Activated naive CD8-positive, alpha-beta T cell (primary cell): Measurements from ENCODE around the gene SMARCB1.
"Not testable (repeated sequence)": the region's sequence is repeated elsewhere in the genome, so short reads cannot be mapped to it uniquely, and the experiment has no call there.

Experiments
- H3K27ac Mint-ChIP-seq: one replicate; pipeline ENCODE4 v1.8.0; 2021; ENCODE audit warnings: mixed read lengths
- H3K27me3 Mint-ChIP-seq: one replicate; pipeline ENCODE4 v1.8.0; 2021; ENCODE audit warnings: mixed read lengths
- H3K36me3 Mint-ChIP-seq: one replicate; pipeline ENCODE4 v1.8.0; 2021; ENCODE audit warnings: mixed read lengths
- H3K4me1 Mint-ChIP-seq: one replicate; pipeline ENCODE4 v1.8.0; 2021; ENCODE audit warnings: low read depth, mixed read lengths
- H3K4me3 Mint-ChIP-seq: one replicate; pipeline ENCODE4 v1.8.0; 2021; ENCODE audit warnings: mild to moderate bottlenecking, mixed read lengths
- H3K9me3 Mint-ChIP-seq: one replicate; pipeline ENCODE4 v1.8.0; 2021; ENCODE audit warnings: low read depth, mixed read lengths

The SMARCB1 gene

GRCh38 chr22:23864499-23865154 is 77.9 kb downstream of the SMARCB1 start:
- not testable (repeated sequence) for H3K4me1 Mint-ChIP-seq, H3K27me3 Mint-ChIP-seq, H3K36me3 Mint-ChIP-seq, H3K27ac Mint-ChIP-seq, H3K4me3 Mint-ChIP-seq, H3K9me3 Mint-ChIP-seq

- Mint-ChIP-seq H3K36me3 (peaks cover 8% of the 10 kb centered on the region), H3K4me3 (no peak overlapping the region), H3K27me3 (no peaks in the 10 kb centered on the region), H3K27ac (no peak overlapping the region), H3K4me1 (no peaks in the 10 kb centered on the region), H3K9me3 (no peaks in the 10 kb centered on the region)
Measured at GRCh38 chr22:23868580-23868979, 81.8 kb downstream of the SMARCB1 start.

- H3K4me1 Mint-ChIP-seq, result no peaks in the 10 kb centered on the region
- no peaks in the 10 kb centered on the region for H3K27me3 Mint-ChIP-seq
- no peaks in the 10 kb centered on the region for H3K9me3 Mint-ChIP-seq
- H3K27ac Mint-ChIP-seq, result no peak overlapping the region
- no peak overlapping the region for H3K4me3 Mint-ChIP-seq
- H3K36me3 Mint-ChIP-seq, result peaks cover 12% of the 10 kb centered on the region
Measured at GRCh38 chr22:23874871-23875270, 88.1 kb downstream of the SMARCB1 start.

GRCh38 chr22:23875801-23876200 is 89.0 kb downstream of the SMARCB1 start:
- H3K9me3 Mint-ChIP-seq, result no peaks in the 10 kb centered on the region
- H3K4me3 Mint-ChIP-seq, result no peak overlapping the region
- peaks cover 9% of the 10 kb centered on the region for H3K36me3 Mint-ChIP-seq
- H3K27me3 Mint-ChIP-seq, result no peaks in the 10 kb centered on the region
- H3K4me1 Mint-ChIP-seq, result no peaks in the 10 kb centered on the region
- no peak overlapping the region for H3K27ac Mint-ChIP-seq

GRCh38 chr22:23877566-23877965 is 90.8 kb downstream of the SMARCB1 start:
- H3K27ac Mint-ChIP-seq, result no peak overlapping the region
- H3K9me3 Mint-ChIP-seq, result no peaks in the 10 kb centered on the region
- no peak overlapping the region for H3K4me3 Mint-ChIP-seq
- no peaks in the 10 kb centered on the region for H3K4me1 Mint-ChIP-seq
- peaks cover 9% of the 10 kb centered on the region for H3K36me3 Mint-ChIP-seq
- H3K27me3 Mint-ChIP-seq, result no peaks in the 10 kb centered on the region

- Mint-ChIP-seq H3K27me3 (no peaks in the 10 kb centered on the region), H3K9me3 (no peaks in the 10 kb centered on the region), H3K27ac (no peak overlapping the region), H3K36me3 (peaks cover 9% of the 10 kb centered on the region), H3K4me3 (no peak overlapping the region), H3K4me1 (no peaks in the 10 kb centered on the region)
Measured at GRCh38 chr22:23878219-23878618, 91.5 kb downstream of the SMARCB1 start.

- Mint-ChIP-seq H3K27ac (no peak overlapping the region), H3K4me1 (no peaks in the 10 kb centered on the region), H3K4me3 (no peak overlapping the region), H3K36me3 (peaks cover 6% of the 10 kb centered on the region), H3K27me3 (no peaks in the 10 kb centered on the region), H3K9me3 (no peaks in the 10 kb centered on the region)
Measured at GRCh38 chr22:23882370-23882769, 95.6 kb downstream of the SMARCB1 start.

- H3K9me3 Mint-ChIP-seq, result no peaks in the 10 kb centered on the region
- H3K27ac Mint-ChIP-seq, result no peak overlapping the region
- no peaks in the 10 kb centered on the region for H3K27me3 Mint-ChIP-seq
- H3K36me3 Mint-ChIP-seq, result peaks cover 2% of the 10 kb centered on the region
- H3K4me3 Mint-ChIP-seq, result no peak overlapping the region
- H3K4me1 Mint-ChIP-seq, result no peaks in the 10 kb centered on the region
Measured at GRCh38 chr22:23883658-23884057, 96.9 kb downstream of the SMARCB1 start.

GRCh38 chr22:23884140-23884539 is 97.4 kb downstream of the SMARCB1 start:
- H3K36me3 Mint-ChIP-seq, result peaks cover 2% of the 10 kb centered on the region
- no peaks in the 10 kb centered on the region for H3K9me3 Mint-ChIP-seq
- H3K4me1 Mint-ChIP-seq, result no peaks in the 10 kb centered on the region

More at GRCh38 chr22:23884140-23884539, 97.4 kb downstream of the SMARCB1 start:
- no peak overlapping the region for H3K4me3 Mint-ChIP-seq
- H3K27ac Mint-ChIP-seq, result no peak overlapping the region
- no peaks in the 10 kb centered on the region for H3K27me3 Mint-ChIP-seq
